H1 (cell line): ENCODE results near the gene EPHA4. TPM values are rescaled to one million over a fixed set of nuclear protein-coding genes. Genes with fewer than 3 reads are reported as not detected.

Experiments used
- CTCF ChIA-PET: fragments of 300-600 bp; sonication (Branson Sonifier 250); formaldehyde crosslinking; loops from one replicate; lab custom pipeline; 2021; ENCODE audit not compliant: partially characterized antibody; lab: Charles Lee
- POLR2A ChIA-PET: fragments of 300-600 bp; sonication (Branson Sonifier 250); formaldehyde crosslinking; loops from one replicate; lab custom pipeline; 2021; ENCODE audit warnings: inconsistent platforms; ENCODE audit not compliant: partially characterized antibody; lab: Charles Lee
- DNase-seq, 2 experiments: peaks; one replicate each; pipeline versions ENCODE4 v3.0.0 to v3.0.0-alpha.2; 2010 to 2022; ENCODE audit warnings: low spot score in 2 of 2, low read depth in 1 of 2, mixed read lengths in 1 of 2
- FAIRE-seq: peaks from 2 replicates; lab custom pipeline; 2011; peaks lifted over from hg19 to GRCh38; lab: Jason Lieb, UNC
- H2AFZ ChIP-seq: 2 replicates; pipeline ENCODE4 v1.8.1; 2012; ENCODE audit warnings: low read length, inconsistent platforms
- H2AK5ac ChIP-seq: 2 replicates; pipeline ENCODE4 v1.6.1; 2013; ENCODE audit warnings: low read depth, low read length
- H2BK120ac ChIP-seq: replicated peaks from 2 replicates; pipeline ENCODE3; 2013; ENCODE audit warnings: low read depth, low read length, inconsistent platforms
- H2BK12ac ChIP-seq: 2 replicates; pipeline ENCODE4 v1.6.1; 2013; ENCODE audit warnings: low read depth, low read length
- H2BK15ac ChIP-seq: 2 replicates; pipeline ENCODE4 v1.6.1; 2013; ENCODE audit warnings: low read length
- H2BK20ac ChIP-seq: 2 replicates; pipeline ENCODE4 v1.6.1; 2013; ENCODE audit warnings: low read length
- H2BK5ac ChIP-seq: 2 replicates; pipeline ENCODE4 v1.6.1; 2013; ENCODE audit warnings: low read depth, low read length
- H3K14ac ChIP-seq: 2 replicates; pipeline ENCODE4 v1.6.1; 2013; ENCODE audit warnings: inconsistent platforms; ENCODE audit not compliant: insufficient read length
- H3K18ac ChIP-seq: 2 replicates; pipeline ENCODE4 v1.6.1; 2013; ENCODE audit warnings: low read length; ENCODE audit errors: extremely low read depth
- H3K23ac ChIP-seq: 2 replicates; pipeline ENCODE4 v1.6.1; 2013; ENCODE audit warnings: inconsistent platforms; ENCODE audit not compliant: insufficient read length
- H3K23me2 ChIP-seq: 2 replicates; pipeline ENCODE4 v1.6.1; 2013; ENCODE audit warnings: low read depth, low read length
- H3K27ac ChIP-seq: 2 replicates; pipeline ENCODE4 v1.6.1; 2011; ENCODE audit warnings: low read depth, low read length, inconsistent platforms
- H3K27me3 ChIP-seq, 4 experiments: replicated peaks in 1 of 4; 1 replicate in 1 of 4; 2 replicates in 3 of 4; pipeline versions ENCODE4 v1.6.1 to v1.8.1; 2011 to 2013; ENCODE audit warnings: low read length in 3 of 4, mild to moderate bottlenecking in 3 of 4, inconsistent platforms in 2 of 4, mixed read lengths in 2 of 4, moderate library complexity in 1 of 4; ENCODE audit not compliant: control insufficient read depth in 3 of 4, insufficient read depth in 3 of 4; ENCODE audit errors: extremely low read depth in 1 of 4
- H3K36me3 ChIP-seq, 4 experiments: 2 replicates each; pipeline versions ENCODE4 v1.6.1 to v1.8.1; 2011 to 2013; ENCODE audit warnings: mild to moderate bottlenecking in 4 of 4, low read length in 3 of 4, moderate library complexity in 2 of 4, control low read depth in 1 of 4, inconsistent platforms in 1 of 4; ENCODE audit not compliant: insufficient read depth in 4 of 4, control insufficient read depth in 2 of 4
- H3K4ac ChIP-seq: replicated peaks from 2 replicates; pipeline ENCODE3; 2013; ENCODE audit warnings: low read length, low read depth, mixed read lengths, inconsistent platforms; ENCODE audit not compliant: insufficient read length
- H3K4me1 ChIP-seq, 4 experiments: replicated peaks in 1 of 4; 1 replicate in 1 of 4; 2 replicates in 3 of 4; pipeline versions ENCODE4 v1.6.1 to v1.8.1; 2011 to 2013; ENCODE audit warnings: low read length in 3 of 4, inconsistent platforms in 2 of 4, mixed read lengths in 1 of 4; ENCODE audit not compliant: insufficient read depth in 4 of 4, control insufficient read depth in 3 of 4
- H3K4me2 ChIP-seq, 2 experiments: 2 replicates each; pipeline versions ENCODE4 v1.6.1 to v1.8.1; 2011 to 2013; ENCODE audit warnings: low read depth in 2 of 2, low read length in 2 of 2, control low read depth in 1 of 2, inconsistent platforms in 1 of 2, mild to moderate bottlenecking in 1 of 2; ENCODE audit not compliant: insufficient read depth in 1 of 2
- H3K4me3 ChIP-seq, 4 experiments: fragments of 200-600, 300-600 bp in 1 of 4; sonication (generic), shearing (Covaris generic), sonication (Bioruptor Twin) in 1 of 4; 2 replicates each; pipeline versions ENCODE4 v1.5.1 to v1.8.1; 2011 to 2016; ENCODE audit warnings: low read length in 4 of 4, low read depth in 3 of 4, control low read depth in 2 of 4, inconsistent platforms in 2 of 4, mild to moderate bottlenecking in 2 of 4, mixed read lengths in 1 of 4, moderate library complexity in 1 of 4; ENCODE audit not compliant: insufficient read depth in 2 of 4; ENCODE audit errors: extremely low read depth in 1 of 4
- H3K56ac ChIP-seq: replicated peaks from 2 replicates; pipeline ENCODE3; 2013; ENCODE audit warnings: low read depth, mild to moderate bottlenecking, mixed read lengths, low read length, inconsistent platforms; ENCODE audit not compliant: insufficient read length
- H3K79me1 ChIP-seq: 2 replicates; pipeline ENCODE4 v1.6.1; 2013; ENCODE audit warnings: low read depth, low read length, control low read depth
- H3K79me2 ChIP-seq, 2 experiments: 2 replicates each; pipeline versions ENCODE4 v1.6.1 to v1.8.1; 2012 to 2013; ENCODE audit warnings: low read length in 2 of 2, mild to moderate bottlenecking in 2 of 2, inconsistent platforms in 1 of 2; ENCODE audit not compliant: insufficient read depth in 2 of 2, control insufficient read depth in 1 of 2
- H3K9ac ChIP-seq, 4 experiments: replicated peaks in 1 of 4; 1 replicate in 1 of 4; 2 replicates in 3 of 4; pipeline versions ENCODE4 v1.6.1 to v1.8.1; 2011 to 2013; ENCODE audit warnings: low read depth in 3 of 4, low read length in 3 of 4, control low read depth in 2 of 4, mild to moderate bottlenecking in 2 of 4, moderate library complexity in 2 of 4, inconsistent platforms in 1 of 4; ENCODE audit errors: extremely low read depth in 1 of 4
- H3K9me3 ChIP-seq, 2 experiments: 2 replicates each; pipeline versions ENCODE4 v1.6.1 to v1.8.1; 2012 to 2013; ENCODE audit warnings: mild to moderate bottlenecking in 2 of 2, moderate library complexity in 2 of 2, control low read depth in 1 of 2, inconsistent platforms in 1 of 2, low read depth in 1 of 2, low read length in 1 of 2, mixed read lengths in 1 of 2; ENCODE audit not compliant: insufficient read depth in 2 of 2
- H4K20me1 ChIP-seq, 2 experiments: replicated peaks in 1 of 2; 2 replicates each; pipeline versions ENCODE3 to v1.8.1; 2011 to 2013; ENCODE audit warnings: inconsistent platforms in 2 of 2, low read length in 2 of 2, mild to moderate bottlenecking in 1 of 2; ENCODE audit not compliant: insufficient read depth in 2 of 2, control insufficient read depth in 1 of 2
- H4K5ac ChIP-seq: 2 replicates; pipeline ENCODE4 v1.6.1; 2013; ENCODE audit warnings: low read length, low read depth, mixed read lengths, inconsistent platforms; ENCODE audit not compliant: insufficient read length
- H4K8ac ChIP-seq: 2 replicates; pipeline ENCODE4 v1.8.0; 2013; ENCODE audit warnings: mild to moderate bottlenecking, moderate library complexity, low read length, inconsistent platforms; ENCODE audit not compliant: insufficient read depth; ENCODE audit errors: extremely low read depth
- H4K91ac ChIP-seq: replicated peaks from 2 replicates; pipeline ENCODE3; 2013; ENCODE audit warnings: low read length, mixed read lengths, inconsistent platforms; ENCODE audit not compliant: insufficient read length
- CEBPB ChIP-seq: IDR thresholded peaks from 2 replicates; pipeline ENCODE4 v1.6.1; 2012; ENCODE audit warnings: low read depth, low read length
- CHD1 ChIP-seq: IDR thresholded peaks from 2 replicates; pipeline ENCODE4 v1.6.1; 2012; ENCODE audit warnings: low read depth, low read length, improper control_type of control experiment
- EP300 ChIP-seq, 2 experiments: IDR thresholded peaks; 1 replicate in 1 of 2; 2 replicates in 1 of 2; pipeline ENCODE4 v1.6.1; 2011 to 2012; ENCODE audit warnings: low read depth in 2 of 2, low read length in 2 of 2, mild to moderate bottlenecking in 2 of 2, borderline replicate concordance in 1 of 2, inconsistent platforms in 1 of 2, moderate library complexity in 1 of 2
- EZH2 ChIP-seq: fragments of 200-600 bp; sonication (generic); IDR thresholded peaks from 2 replicates; pipeline ENCODE4 v1.7.1; 2012; ENCODE audit warnings: low read depth, mild to moderate bottlenecking, moderate library complexity, low read length, inconsistent platforms; ENCODE audit not compliant: severe bottlenecking
- RBBP5 ChIP-seq: IDR thresholded peaks from 2 replicates; pipeline ENCODE4 v1.7.1; 2012; ENCODE audit warnings: low read depth, mild to moderate bottlenecking, inconsistent platforms, low read length, moderate library complexity, borderline replicate concordance
- RXRA ChIP-seq: IDR thresholded peaks from 2 replicates; pipeline ENCODE4 v1.6.1; 2011; ENCODE audit warnings: low read depth, mild to moderate bottlenecking, low read length, moderate library complexity; ENCODE audit not compliant: insufficient read depth
- SP1 ChIP-seq: IDR thresholded peaks from 2 replicates; pipeline ENCODE4 v1.6.1; 2011; ENCODE audit warnings: low read depth, low read length
- USF2 ChIP-seq: IDR thresholded peaks from 2 replicates; pipeline ENCODE4 v1.6.1; 2011; ENCODE audit warnings: low read length, improper control_type of control experiment
- WGBS, 2 experiments: shearing (Covaris generic) in 1 of 2; methylation state at CpG; one replicate each; pipeline versions ENCODE4 v1.1.6 to v1.1.7; 2013 to 2015; ENCODE audit warnings: low lambda C conversion rate in 2 of 2, mixed read lengths in 2 of 2, inconsistent platforms in 1 of 2, low coverage in 1 of 2, missing lambda C conversion rate in 1 of 2; ENCODE audit not compliant: insufficient replicate concordance in 2 of 2, insufficient coverage in 1 of 2, insufficient read length in 1 of 2; ENCODE audit errors: extremely low coverage in 1 of 2, missing lambda C conversion rate in 1 of 2; 5-methylcytosine and 5-hydroxymethylcytosine counted together
- polyA plus RNA-seq, 7 experiments: library from polyadenylated mRNA; depleted of rRNA in 3 of 7; stranded (reverse) in 5 of 7; unstranded in 2 of 7; fragments of >200 nt in 5 of 7; fragments of 200-250 nt in 2 of 7; gene quantifications; 1 replicate in 5 of 7; 2 replicates in 1 of 7; 4 replicates in 1 of 7; pipeline versions ENCODE4 v1.2.1 to v1.2.3, GENCODE V29; 2011 to 2013; ENCODE audit warnings: missing spikeins in 2 of 7, mixed read lengths in 2 of 7
- total RNA-seq: library from RNA; stranded (reverse); fragmentation: NEBNext Ultra II Directional; extraction: Animal tissue kit (Norgen Biotek cat#: 25700); gene quantifications from 2 replicates; pipeline ENCODE4 v1.2.1, GENCODE V29; 2021

Gene EPHA4
- total and polyA plus RNA-seq, 2 of the 8 experiments (the other 6 are each of a cell fraction or from before 2014, with no cell fraction given) = 4.3 to 5.7 TPM

- Histone ChIP-seq H3K79me1 (no peaks in the 10 kb centered on the region), H2AK5ac (no peak overlapping the region), H2AFZ (0 out of 2 replicates have a peak overlapping the region, but pooled peaks have one; percentile 27), H3K14ac (no peak overlapping the region), H3K23me2 (no peaks in the 10 kb centered on the region), H2BK120ac (no peak overlapping the region), H4K8ac (no peak overlapping the region), H2BK15ac (no peak overlapping the region), H2BK20ac (no peak overlapping the region), H4K20me1 (no peaks in the 10 kb centered on the region), H3K4me3 (no peak overlapping the region), H3K4me1 (peaks cover 0 to 5% (median 0%) of the 10 kb centered on the region in 4 experiments; a peak in 1 of 7 replicates), H3K79me2 (no peaks in the 10 kb centered on the region), H3K36me3 (peaks cover 0 to 8% (median 0%) of the 10 kb centered on the region in 4 experiments; a peak in 1 of 8 replicates), H4K91ac (no peak overlapping the region), H3K9me3 (peaks cover 0 to 3% of the 10 kb centered on the region in 2 experiments; a peak in 1 of 4 replicates), H3K4me2 (0 out of 4 replicates have a peak overlapping the region, but pooled peaks of 1 of the 2 experiments have one; percentile 10), H3K27me3 (no peaks in the 10 kb centered on the region), H2BK5ac (no peak overlapping the region), H3K9ac (no peak overlapping the region), H3K27ac (no peak overlapping the region), H3K56ac (no peak overlapping the region), H3K4ac (no peak overlapping the region), H3K23ac (no peak overlapping the region), H4K5ac (no peak overlapping the region), H2BK12ac (no peak overlapping the region), H3K18ac (no peak overlapping the region)
- DNase-seq = no peak
- WGBS, 2 experiments = 94 to 100% methylated on average over 1 to 4 of the region's 4 CpGs
- TF ChIP-seq CEBPB (no peak), CHD1 (no peak), SP1 (no peak), EZH2 (no peak), USF2 (no peak), EP300 (IDR thresholded peaks at IDR 0.05; ENCODE audit: borderline replicate concordance in 1 of 2, low read depth in 2 of 2, low read length in 2 of 2) (no peak), RBBP5 (no peak), RXRA (no peak)
- ChIA-PET POLR2A (no interaction called here), CTCF (no interaction called here)
- FAIRE-seq = no peak
Measured at GRCh38 chr2:221448844-221449390, 123.2 kb downstream of the EPHA4 start.
